ENCODE measurements around the gene DHX40.
A peak's percentile ranks its signal among the peaks of the same experiment; 100 is the strongest.
"Not testable (repeated sequence)": the region's sequence is repeated elsewhere in the genome, so short reads cannot be mapped to it uniquely, and the experiment has no call there.

Gene DHX40, protein sequence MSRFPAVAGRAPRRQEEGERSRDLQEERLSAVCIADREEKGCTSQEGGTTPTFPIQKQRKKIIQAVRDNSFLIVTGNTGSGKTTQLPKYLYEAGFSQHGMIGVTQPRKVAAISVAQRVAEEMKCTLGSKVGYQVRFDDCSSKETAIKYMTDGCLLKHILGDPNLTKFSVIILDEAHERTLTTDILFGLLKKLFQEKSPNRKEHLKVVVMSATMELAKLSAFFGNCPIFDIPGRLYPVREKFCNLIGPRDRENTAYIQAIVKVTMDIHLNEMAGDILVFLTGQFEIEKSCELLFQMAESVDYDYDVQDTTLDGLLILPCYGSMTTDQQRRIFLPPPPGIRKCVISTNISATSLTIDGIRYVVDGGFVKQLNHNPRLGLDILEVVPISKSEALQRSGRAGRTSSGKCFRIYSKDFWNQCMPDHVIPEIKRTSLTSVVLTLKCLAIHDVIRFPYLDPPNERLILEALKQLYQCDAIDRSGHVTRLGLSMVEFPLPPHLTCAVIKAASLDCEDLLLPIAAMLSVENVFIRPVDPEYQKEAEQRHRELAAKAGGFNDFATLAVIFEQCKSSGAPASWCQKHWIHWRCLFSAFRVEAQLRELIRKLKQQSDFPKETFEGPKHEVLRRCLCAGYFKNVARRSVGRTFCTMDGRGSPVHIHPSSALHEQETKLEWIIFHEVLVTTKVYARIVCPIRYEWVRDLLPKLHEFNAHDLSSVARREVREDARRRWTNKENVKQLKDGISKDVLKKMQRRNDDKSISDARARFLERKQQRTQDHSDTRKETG

DNA sequence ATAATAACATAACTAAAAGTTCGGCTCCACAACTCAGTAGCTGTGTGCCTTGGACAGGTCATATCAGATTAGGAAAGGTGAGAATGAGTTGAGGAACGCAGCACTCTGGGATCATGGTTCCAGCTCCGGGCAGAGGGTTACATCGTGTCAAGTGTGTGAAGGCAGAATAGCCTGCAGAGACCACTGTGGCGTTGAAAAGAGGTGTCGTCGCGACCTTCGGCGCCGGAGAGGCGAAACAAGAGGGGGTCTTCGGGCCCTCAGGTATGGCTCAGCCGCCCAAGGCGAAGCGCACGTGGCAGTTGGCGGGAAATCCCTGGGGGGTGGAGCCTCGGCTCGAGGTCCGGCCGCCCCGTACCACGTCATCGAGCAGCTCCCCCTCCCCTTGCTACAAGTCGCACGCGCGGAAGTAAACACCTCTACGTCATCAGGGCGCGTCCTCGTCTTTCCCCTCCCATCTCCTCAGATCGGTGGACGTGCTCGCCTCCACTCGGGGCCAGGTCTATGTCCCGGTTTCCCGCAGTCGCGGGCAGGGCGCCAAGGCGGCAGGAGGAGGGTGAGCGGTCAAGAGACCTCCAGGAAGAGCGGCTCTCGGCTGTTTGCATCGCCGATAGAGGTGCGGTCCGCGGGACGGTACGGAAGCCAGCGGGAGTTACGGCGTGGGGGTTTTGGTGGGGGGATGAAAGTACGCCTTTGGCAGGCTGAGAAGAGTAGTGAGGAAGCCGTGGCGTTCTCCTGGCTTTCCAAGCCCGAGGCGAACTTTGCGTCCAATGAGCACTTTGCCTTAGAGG, at the start of gene DHX40:
Gene DHX40 (plus strand): TSS at position 440 of the 788 bp plus-strand sequence. CDS start 62 bp downstream, at position 502.
- Histone ChIP-seq H3K27me3 (ENCODE audit: control insufficient read depth, insufficient read depth, low read length) (peaks cover 15% of the 10 kb centered on the region), H3K4me3 (ENCODE audit: low read depth, low read length) (peak within 1 kb of the TSS; percentile 92), H3K9me3 (ENCODE audit: control insufficient read depth, insufficient read depth, low read depth, low read length) (peaks cover 9% of the 10 kb centered on the region), H3K36me3 (ENCODE audit: control insufficient read depth, insufficient read depth, low read length) (peaks cover 1% of the 10 kb centered on the region; the same call in 1 of the 2 replicates), H3K4me1 (ENCODE audit: control insufficient read depth, insufficient read depth, low read length) (0 out of 2 replicates have a peak, but pooled peaks cover 3% of the 10 kb centered on the region), H3K27ac (ENCODE audit: low read depth, low read length) (0 out of 2 replicates have a peak within 1 kb of the TSS, but pooled peaks have one; percentile 24), H3K9ac (ENCODE audit: low read length) (peak within 1 kb of the TSS; percentile 82)

DNA sequence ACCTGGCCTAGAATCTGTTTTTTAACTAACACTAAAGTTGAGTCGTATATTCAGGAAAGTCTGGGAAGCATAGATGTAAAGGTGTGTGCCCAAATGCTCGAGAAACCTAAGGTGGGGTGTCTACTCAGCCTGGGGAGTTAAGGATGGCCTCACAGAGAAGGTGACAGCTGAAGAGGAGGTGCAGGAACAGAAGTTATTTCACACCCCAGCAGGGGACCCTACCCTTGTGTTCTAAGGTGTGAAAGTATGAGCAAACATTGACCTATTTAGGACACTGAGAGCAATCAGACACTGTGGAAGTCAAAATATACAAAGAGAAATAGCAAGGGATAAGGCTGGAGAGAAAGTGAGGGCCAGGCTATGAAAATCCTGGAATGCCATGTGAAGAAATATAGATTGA, 49.0 kb upstream of the DHX40 start:
- Histone ChIP-seq H3K36me3 (ENCODE audit: control insufficient read depth, insufficient read depth, low read length) (no peaks in the 10 kb centered on the region), H3K27me3 (ENCODE audit: control insufficient read depth, insufficient read depth, low read length) (no peaks in the 10 kb centered on the region), H3K4me3 (ENCODE audit: low read depth, low read length) (no peak overlapping the region), H3K9me3 (ENCODE audit: control insufficient read depth, insufficient read depth, low read depth, low read length) (no peaks in the 10 kb centered on the region), H3K27ac (ENCODE audit: low read depth, low read length) (no peak overlapping the region), H3K9ac (ENCODE audit: low read length) (no peak overlapping the region), H3K4me1 (ENCODE audit: control insufficient read depth, insufficient read depth, low read length) (peaks cover 3% of the 10 kb centered on the region; the same call in 1 of the 2 replicates)

DNA sequence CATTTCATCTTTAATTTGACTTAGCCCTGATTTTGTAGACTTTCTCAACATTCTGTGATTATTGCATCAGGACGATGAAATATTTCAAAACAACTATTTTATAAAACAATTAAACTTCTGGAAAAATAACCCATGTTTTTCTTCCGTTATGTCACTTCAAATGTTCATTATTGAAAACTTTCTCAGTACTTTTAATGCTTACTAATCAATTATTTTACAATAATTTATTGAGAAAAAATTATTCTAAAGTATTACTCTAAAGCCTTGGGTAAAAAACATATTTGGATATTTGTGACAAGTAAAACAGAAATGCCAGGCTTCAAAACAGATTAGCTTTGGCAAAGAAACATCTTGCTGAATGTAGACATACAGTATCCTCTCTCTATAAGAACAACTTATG, 46.3 kb upstream of the DHX40 start:
- no peak overlapping the region for H3K9ac ChIP-seq (ENCODE audit: low read length)
- no peak overlapping the region for H3K4me3 ChIP-seq (ENCODE audit: low read depth, low read length)
- H3K27me3 ChIP-seq (ENCODE audit: control insufficient read depth, insufficient read depth, low read length) = no peaks in the 10 kb centered on the region
- no peak overlapping the region for H3K27ac ChIP-seq (ENCODE audit: low read depth, low read length)
- H3K9me3 ChIP-seq (ENCODE audit: control insufficient read depth, insufficient read depth, low read depth, low read length) = no peaks in the 10 kb centered on the region
- H3K36me3 ChIP-seq (ENCODE audit: control insufficient read depth, insufficient read depth, low read length) = no peaks in the 10 kb centered on the region
- peaks cover under 1% of the 10 kb centered on the region; the same call in 1 of the 2 replicates for H3K4me1 ChIP-seq (ENCODE audit: control insufficient read depth, insufficient read depth, low read length)

DNA sequence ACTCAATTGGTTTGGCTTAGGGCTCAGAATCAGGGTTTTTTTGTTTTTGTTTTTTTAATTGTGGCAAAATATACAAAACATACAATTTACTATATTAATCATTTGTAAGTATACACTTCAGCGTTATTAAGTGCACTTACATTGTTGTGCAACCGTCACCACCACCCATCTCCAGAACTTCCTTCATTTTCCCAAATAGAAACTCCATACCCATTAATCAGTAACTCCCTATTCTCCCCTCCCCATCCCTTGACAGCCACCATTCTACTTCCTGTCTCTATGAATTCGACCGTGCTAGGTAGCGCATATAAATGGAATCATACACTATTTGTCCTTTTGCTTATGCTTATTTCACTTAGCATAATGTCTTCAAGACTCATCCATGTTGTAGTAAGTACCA, 45.2 kb upstream of the DHX40 start:
- Histone ChIP-seq H3K9me3 (ENCODE audit: control insufficient read depth, insufficient read depth, low read depth, low read length) (no peaks in the 10 kb centered on the region), H3K4me3 (ENCODE audit: low read depth, low read length) (no peak overlapping the region), H3K36me3 (ENCODE audit: control insufficient read depth, insufficient read depth, low read length) (no peaks in the 10 kb centered on the region), H3K27me3 (ENCODE audit: control insufficient read depth, insufficient read depth, low read length) (no peaks in the 10 kb centered on the region), H3K27ac (ENCODE audit: low read depth, low read length) (no peak overlapping the region), H3K4me1 (ENCODE audit: control insufficient read depth, insufficient read depth, low read length) (no peaks in the 10 kb centered on the region), H3K9ac (ENCODE audit: low read length) (no peak overlapping the region)

DNA sequence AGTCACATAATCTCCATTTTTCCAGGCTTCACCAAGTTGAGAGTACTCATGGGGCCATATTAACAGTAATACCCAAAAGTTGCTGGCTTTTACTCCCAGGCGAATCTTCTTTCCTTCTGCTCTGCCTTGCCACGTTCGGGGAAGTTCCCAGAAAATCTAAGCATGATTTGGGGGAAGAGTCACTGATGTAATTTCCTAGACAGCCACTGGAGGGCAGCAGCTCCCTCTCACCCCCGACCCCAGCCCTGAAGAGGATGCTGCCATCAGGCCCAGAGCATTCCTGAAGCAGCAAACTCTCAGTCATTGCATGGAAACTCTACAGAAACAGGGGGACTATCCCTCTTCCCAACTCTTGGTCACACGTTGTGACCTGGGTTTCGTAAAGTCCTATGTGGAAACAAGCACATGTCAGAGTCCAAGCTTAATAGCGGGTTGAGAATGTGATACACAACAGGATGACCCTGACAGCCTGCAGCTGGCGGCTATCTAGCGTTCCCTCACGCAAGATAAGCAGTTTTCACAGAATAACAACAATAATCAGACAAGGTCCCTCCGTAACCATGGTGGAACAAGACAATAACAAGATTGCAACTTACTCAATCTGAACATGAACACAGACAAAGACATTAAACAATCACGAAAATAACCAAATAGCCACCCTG, 43.8 kb upstream of the DHX40 start:
- H3K4me3 ChIP-seq (ENCODE audit: low read depth, low read length) = no peak overlapping the region
- no peaks in the 10 kb centered on the region for H3K9me3 ChIP-seq (ENCODE audit: control insufficient read depth, insufficient read depth, low read depth, low read length)
- H3K36me3 ChIP-seq (ENCODE audit: control insufficient read depth, insufficient read depth, low read length) = no peaks in the 10 kb centered on the region
- H3K27me3 ChIP-seq (ENCODE audit: control insufficient read depth, insufficient read depth, low read length) = no peaks in the 10 kb centered on the region
- no peak overlapping the region for H3K9ac ChIP-seq (ENCODE audit: low read length)
- H3K27ac ChIP-seq (ENCODE audit: low read depth, low read length) = no peak overlapping the region
- H3K4me1 ChIP-seq (ENCODE audit: control insufficient read depth, insufficient read depth, low read length) = no peaks in the 10 kb centered on the region

DNA sequence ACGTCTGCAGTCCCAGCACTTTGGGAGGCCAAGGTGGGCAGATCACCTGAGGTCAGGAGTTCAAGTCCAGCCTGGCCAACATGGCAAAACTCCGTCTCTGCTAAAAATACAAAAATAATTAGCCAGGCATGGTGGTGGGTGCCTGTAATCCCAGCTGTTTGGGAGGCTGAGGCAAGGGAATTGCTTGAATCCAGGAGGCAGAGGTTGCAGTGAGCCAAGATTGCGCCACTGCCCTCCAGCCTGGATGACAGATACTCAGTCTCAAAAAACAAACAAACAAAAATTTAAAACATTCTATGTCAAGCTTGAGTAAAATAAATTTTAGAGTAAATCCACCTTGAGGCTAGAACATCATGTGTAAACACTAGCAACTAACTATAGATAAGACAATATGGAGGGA, 40.5 kb upstream of the DHX40 start:
- not testable (repeated sequence) for H3K27me3 ChIP-seq (ENCODE audit: control insufficient read depth, insufficient read depth, low read length); H3K9me3 ChIP-seq (ENCODE audit: control insufficient read depth, insufficient read depth, low read depth, low read length); H3K36me3 ChIP-seq (ENCODE audit: control insufficient read depth, insufficient read depth, low read length); H3K4me3 ChIP-seq (ENCODE audit: low read depth, low read length); H3K9ac ChIP-seq (ENCODE audit: low read length); H3K27ac ChIP-seq (ENCODE audit: low read depth, low read length); H3K4me1 ChIP-seq (ENCODE audit: control insufficient read depth, insufficient read depth, low read length)

DNA sequence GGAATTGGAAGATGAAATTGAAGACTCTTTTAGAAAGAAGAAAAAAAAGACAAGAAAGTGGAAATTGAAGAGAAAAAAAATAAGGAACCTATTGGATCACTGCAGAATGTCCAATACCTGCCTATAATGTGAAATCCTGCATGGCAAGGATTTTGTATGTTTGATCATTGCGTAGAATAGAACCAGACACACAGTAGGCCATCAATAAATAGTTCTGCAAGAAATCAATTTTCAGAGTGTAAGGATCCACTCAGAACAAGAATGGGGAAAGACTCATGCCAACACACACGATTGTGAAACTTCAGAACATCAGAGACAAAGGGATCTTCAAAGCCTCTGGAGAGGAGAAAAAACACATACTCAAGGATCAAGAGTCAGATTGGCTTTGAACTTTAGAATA, 39.7 kb upstream of the DHX40 start:
- no peaks in the 10 kb centered on the region for H3K27me3 ChIP-seq (ENCODE audit: control insufficient read depth, insufficient read depth, low read length)
- no peak overlapping the region for H3K27ac ChIP-seq (ENCODE audit: low read depth, low read length)
- no peaks in the 10 kb centered on the region for H3K9me3 ChIP-seq (ENCODE audit: control insufficient read depth, insufficient read depth, low read depth, low read length)
- H3K36me3 ChIP-seq (ENCODE audit: control insufficient read depth, insufficient read depth, low read length) = no peaks in the 10 kb centered on the region
- H3K9ac ChIP-seq (ENCODE audit: low read length) = no peak overlapping the region
- H3K4me1 ChIP-seq (ENCODE audit: control insufficient read depth, insufficient read depth, low read length) = no peaks in the 10 kb centered on the region
- H3K4me3 ChIP-seq (ENCODE audit: low read depth, low read length) = no peak overlapping the region

DNA sequence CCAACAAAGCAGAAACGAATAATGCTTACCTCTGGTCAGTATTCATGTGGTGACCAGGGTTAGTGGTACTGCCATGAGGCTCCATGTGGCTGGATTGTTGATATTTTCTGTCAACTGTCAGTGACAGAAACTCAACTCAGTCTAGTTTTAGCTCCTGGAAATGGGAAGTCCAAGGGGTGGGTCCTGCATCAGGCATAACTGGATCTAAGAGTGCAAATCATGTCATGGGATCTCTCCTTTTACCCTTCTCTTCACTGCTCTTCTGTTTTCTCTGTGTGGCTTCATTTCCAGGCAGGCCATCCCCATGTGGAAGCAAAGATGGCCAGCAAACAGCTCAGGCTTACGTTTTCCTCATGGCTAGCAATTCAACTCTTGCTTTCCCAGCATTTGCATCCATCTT, 39.0 kb upstream of the DHX40 start:
- Histone ChIP-seq H3K27me3 (ENCODE audit: control insufficient read depth, insufficient read depth, low read length) (no peaks in the 10 kb centered on the region), H3K9me3 (ENCODE audit: control insufficient read depth, insufficient read depth, low read depth, low read length) (no peaks in the 10 kb centered on the region), H3K9ac (ENCODE audit: low read length) (no peak overlapping the region), H3K27ac (ENCODE audit: low read depth, low read length) (no peak overlapping the region), H3K36me3 (ENCODE audit: control insufficient read depth, insufficient read depth, low read length) (no peaks in the 10 kb centered on the region), H3K4me3 (ENCODE audit: low read depth, low read length) (no peak overlapping the region), H3K4me1 (ENCODE audit: control insufficient read depth, insufficient read depth, low read length) (no peaks in the 10 kb centered on the region)

DNA sequence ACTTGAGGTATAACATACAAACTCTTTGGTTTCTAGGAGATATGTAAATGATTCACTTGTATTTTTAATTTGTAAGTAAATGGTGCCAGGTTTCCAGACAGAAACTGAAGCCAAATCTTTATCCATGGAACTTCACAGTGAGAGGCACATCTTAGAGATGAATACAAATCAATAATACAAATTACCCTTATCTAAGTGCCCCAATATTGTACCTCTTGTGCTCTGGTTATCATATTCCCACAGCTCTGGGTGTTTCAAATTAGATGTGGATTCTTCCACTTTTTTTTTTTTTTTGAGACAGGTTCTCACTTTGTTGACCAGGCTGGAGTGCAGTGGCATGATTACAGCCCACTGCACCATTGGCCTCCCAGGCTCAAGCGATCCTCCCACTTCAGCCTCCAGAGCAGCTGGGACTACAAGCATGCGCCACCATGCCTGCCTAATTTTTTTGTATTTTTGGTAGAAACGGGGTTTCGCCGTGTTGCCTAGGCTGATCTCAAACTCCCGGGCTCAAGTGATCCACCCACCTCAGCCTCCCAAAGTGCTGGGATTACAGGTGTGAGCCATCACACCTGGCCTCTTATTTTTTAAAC, 38.0 kb upstream of the DHX40 start:
- no peaks in the 10 kb centered on the region for H3K9me3 ChIP-seq (ENCODE audit: control insufficient read depth, insufficient read depth, low read depth, low read length)
- H3K4me1 ChIP-seq (ENCODE audit: control insufficient read depth, insufficient read depth, low read length) = no peaks in the 10 kb centered on the region
- H3K27ac ChIP-seq (ENCODE audit: low read depth, low read length) = no peak overlapping the region
- H3K9ac ChIP-seq (ENCODE audit: low read length) = no peak overlapping the region
- no peak overlapping the region for H3K4me3 ChIP-seq (ENCODE audit: low read depth, low read length)
- H3K36me3 ChIP-seq (ENCODE audit: control insufficient read depth, insufficient read depth, low read length) = no peaks in the 10 kb centered on the region
- no peaks in the 10 kb centered on the region for H3K27me3 ChIP-seq (ENCODE audit: control insufficient read depth, insufficient read depth, low read length)

DNA sequence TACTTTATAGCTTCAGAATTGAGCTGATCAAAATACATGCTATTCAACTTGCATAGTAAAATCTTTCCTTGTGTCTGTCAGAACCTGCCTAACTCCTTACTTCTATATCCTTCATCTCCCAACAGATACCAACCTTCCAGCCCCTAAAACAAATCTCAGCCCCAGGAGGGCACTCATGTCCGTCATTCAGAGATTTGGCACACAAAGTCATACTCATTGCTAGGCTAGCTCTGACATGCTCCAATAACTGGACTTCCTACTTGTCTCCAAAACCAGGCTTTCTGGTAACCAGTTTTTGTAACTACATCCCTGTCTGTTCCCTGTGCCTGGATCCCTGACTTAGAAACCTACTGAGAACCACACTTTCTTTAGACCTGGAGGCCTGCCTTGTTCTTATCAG, 37.5 kb upstream of the DHX40 start:
- Histone ChIP-seq H3K36me3 (ENCODE audit: control insufficient read depth, insufficient read depth, low read length) (no peaks in the 10 kb centered on the region), H3K9ac (ENCODE audit: low read length) (no peak overlapping the region)

More for the DNA sequence above, 37.5 kb upstream of the DHX40 start:
- Histone ChIP-seq H3K27me3 (ENCODE audit: control insufficient read depth, insufficient read depth, low read length) (no peaks in the 10 kb centered on the region), H3K27ac (ENCODE audit: low read depth, low read length) (no peak overlapping the region), H3K4me1 (ENCODE audit: control insufficient read depth, insufficient read depth, low read length) (no peaks in the 10 kb centered on the region), H3K9me3 (ENCODE audit: control insufficient read depth, insufficient read depth, low read depth, low read length) (no peaks in the 10 kb centered on the region), H3K4me3 (ENCODE audit: low read depth, low read length) (no peak overlapping the region)
